ENCODE results near the gene ZXDC. TPM values are rescaled to one million over a fixed set of nuclear protein-coding genes. Genes with fewer than 3 reads are reported as not detected.

Gene ZXDC
- total RNA-seq, 1 experiment from 2014 or later, result 28.3 TPM

DNA sequence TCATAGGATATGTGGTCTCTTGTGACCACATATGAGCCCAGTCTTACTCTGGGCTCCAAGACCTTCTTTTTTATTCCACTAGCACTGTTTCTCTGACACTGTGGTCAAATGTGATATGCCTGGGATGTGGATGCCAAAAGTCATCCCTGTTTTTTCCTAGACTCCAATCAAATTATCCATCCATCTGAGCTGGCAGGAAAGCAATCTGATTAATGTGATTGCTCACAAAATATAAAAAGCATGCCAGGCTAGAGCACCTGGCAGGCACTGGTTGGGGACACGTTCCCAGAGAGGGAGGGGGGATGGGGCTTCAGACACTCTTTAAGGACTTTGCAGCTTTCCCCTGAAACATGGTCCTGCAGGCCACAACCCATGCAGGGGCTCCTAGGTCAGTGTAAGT, 84.1 kb downstream of the ZXDC start:
- H4K91ac ChIP-seq (ENCODE audit: insufficient read length, low read depth, low read length), result no peak overlapping the region
- no peak for DNase-seq
- Mint-ChIP-seq H3K36me3 (ENCODE audit: insufficient read depth in 1 of 3, low read depth in 3 of 3) (no peaks in the 10 kb centered on the region; a peak in 1 of 7 replicates), H3K9me3 (peaks cover 0 to 3% of the 10 kb centered on the region in 2 experiments; a peak in 2 of 5 replicates), H3K27ac (no peak overlapping the region), H3K4me1 (peaks cover 16 to 18% of the 10 kb centered on the region in 2 experiments), H3K27me3 (ENCODE audit: low read depth) (peaks cover 76% of the 10 kb centered on the region), H3K4me3 (no peak overlapping the region)
- H3K23ac ChIP-seq (ENCODE audit: insufficient read length, low read depth, low read length), result no peak overlapping the region
- no peak overlapping the region for H2AK5ac ChIP-seq (ENCODE audit: insufficient read length, low read length)
- no peak overlapping the region for H3K4ac ChIP-seq (ENCODE audit: low read depth, low read length)
- no peaks in the 10 kb centered on the region for H4K20me1 ChIP-seq (ENCODE audit: control insufficient read depth, insufficient read depth, insufficient read length)
- H3K18ac ChIP-seq (ENCODE audit: insufficient read length, low read depth, low read length), result no peak overlapping the region
- no peak overlapping the region for H3K56ac ChIP-seq (ENCODE audit: insufficient read length, low read depth, low read length)
- peaks cover 16% of the 10 kb centered on the region; the same call in 1 of the 2 replicates for H3K27me3 ChIP-seq (ENCODE audit: insufficient read depth, low read length)
- no peak overlapping the region for H2BK12ac ChIP-seq (ENCODE audit: insufficient read length, low read depth, low read length)
- H2BK20ac ChIP-seq (ENCODE audit: low read depth, low read length, poor library complexity, severe bottlenecking), result no peak overlapping the region
- H3K27ac ChIP-seq (ENCODE audit: insufficient read length, low read depth, low read length), result no peak overlapping the region
- no peak overlapping the region for H2AFZ ChIP-seq (ENCODE audit: low read length)
- H4K8ac ChIP-seq (replicated peaks; ENCODE audit: insufficient read length, low read depth, low read length), result no peak overlapping the region
- H4K5ac ChIP-seq (ENCODE audit: insufficient read length, low read depth, low read length), result no peak overlapping the region
- TF ChIP-seq, protein P1, sequence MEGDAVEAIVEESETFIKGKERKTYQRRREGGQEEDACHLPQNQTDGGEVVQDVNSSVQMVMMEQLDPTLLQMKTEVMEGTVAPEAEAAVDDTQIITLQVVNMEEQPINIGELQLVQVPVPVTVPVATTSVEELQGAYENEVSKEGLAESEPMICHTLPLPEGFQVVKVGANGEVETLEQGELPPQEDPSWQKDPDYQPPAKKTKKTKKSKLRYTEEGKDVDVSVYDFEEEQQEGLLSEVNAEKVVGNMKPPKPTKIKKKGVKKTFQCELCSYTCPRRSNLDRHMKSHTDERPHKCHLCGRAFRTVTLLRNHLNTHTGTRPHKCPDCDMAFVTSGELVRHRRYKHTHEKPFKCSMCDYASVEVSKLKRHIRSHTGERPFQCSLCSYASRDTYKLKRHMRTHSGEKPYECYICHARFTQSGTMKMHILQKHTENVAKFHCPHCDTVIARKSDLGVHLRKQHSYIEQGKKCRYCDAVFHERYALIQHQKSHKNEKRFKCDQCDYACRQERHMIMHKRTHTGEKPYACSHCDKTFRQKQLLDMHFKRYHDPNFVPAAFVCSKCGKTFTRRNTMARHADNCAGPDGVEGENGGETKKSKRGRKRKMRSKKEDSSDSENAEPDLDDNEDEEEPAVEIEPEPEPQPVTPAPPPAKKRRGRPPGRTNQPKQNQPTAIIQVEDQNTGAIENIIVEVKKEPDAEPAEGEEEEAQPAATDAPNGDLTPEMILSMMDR (conservative IDR thresholded peaks at IDR 0.05), result no peak
- no peaks in the 10 kb centered on the region for H3K79me2 ChIP-seq (ENCODE audit: insufficient read depth, low read length)
- H3T11ph ChIP-seq (ENCODE audit: low read length), result no peak overlapping the region
- no peaks in the 10 kb centered on the region for H3K79me1 ChIP-seq (ENCODE audit: insufficient read depth, low read depth, low read length, poor library complexity, severe bottlenecking)
- H3K4me2 ChIP-seq (ENCODE audit: insufficient read depth, insufficient read length, low read length), result no peak overlapping the region
- no peak overlapping the region for H2BK15ac ChIP-seq (ENCODE audit: low read depth, low read length)
- H2BK5ac ChIP-seq (ENCODE audit: insufficient read length, low read length), result no peak overlapping the region
- no peak overlapping the region for H3K9ac ChIP-seq (ENCODE audit: extremely low read depth, insufficient read length, low read length)
- H3K4me1 ChIP-seq (ENCODE audit: insufficient read depth, low read length), result no peaks in the 10 kb centered on the region
- H3K9me3 ChIP-seq (ENCODE audit: control insufficient read depth, low read depth, low read length), result no peaks in the 10 kb centered on the region
- no peak overlapping the region for H3K14ac ChIP-seq (ENCODE audit: insufficient read depth, low read length)
- H2BK120ac ChIP-seq (ENCODE audit: low read depth, low read length, poor library complexity, severe bottlenecking), result no peak overlapping the region
- H3K23me2 ChIP-seq (ENCODE audit: insufficient read length, low read depth, low read length, poor library complexity, severe bottlenecking), result no peaks in the 10 kb centered on the region
- no CpG with 5 or more reads among the region's 1 CpG for WGBS (ENCODE audit: extremely low coverage, insufficient read length, low lambda C conversion rate)
